SH-SY5Y (cell line): ENCODE data around the gene SIAE.

ENCODE experiments used
- GATA2 ChIP-seq: IDR thresholded peaks from 2 replicates; pipeline ENCODE4 v1.6.1; 2011; ENCODE audit warnings: mild to moderate bottlenecking, low read depth, low read length
- GATA3 ChIP-seq: IDR thresholded peaks from 2 replicates; pipeline ENCODE4 v1.6.1; 2011; ENCODE audit warnings: low read depth, mild to moderate bottlenecking, low read length, moderate library complexity

- TF ChIP-seq GATA3 (no peak), GATA2 (no peak)
Observed at GRCh38 chr11:124642628-124643027, 30.9 kb downstream of the SIAE start.
